ENCODE measurements around the gene LAMP5.

- no peak for TF ChIP-seq CTCF (IDR thresholded peaks at IDR 0.05)
- no peak for TF ChIP-seq POLR2A (IDR thresholded peaks at IDR 0.05)
Observed at GRCh38 chr20:9488063-9488462, 26.3 kb upstream of the LAMP5 start.

Measured in upper lobe of left lung (tissue), 4 donors.